Measurements from ENCODE around the gene LIMS2.

GRCh38 chr2:127662937-127663565 lies 12.3 kb downstream of the LIMS2 start:
- TF ChIP-seq CTCF (IDR thresholded peaks at IDR 0.05) = no peak
- TF ChIP-seq POLR2A (IDR thresholded peaks at IDR 0.05) = no peak

Data from body of pancreas (tissue), 4 donors.